DMS53 (cell line): ENCODE data around the gene GABBR2.
"Not testable (repeated sequence)": the region's sequence is repeated elsewhere in the genome, so short reads cannot be mapped to it uniquely, and the experiment has no call there.

Experiments
- DNase-seq: peaks from one replicate; lab custom pipeline; 2025; lab: John Stamatoyannopoulos, UW

Gene GABBR2

DNA sequence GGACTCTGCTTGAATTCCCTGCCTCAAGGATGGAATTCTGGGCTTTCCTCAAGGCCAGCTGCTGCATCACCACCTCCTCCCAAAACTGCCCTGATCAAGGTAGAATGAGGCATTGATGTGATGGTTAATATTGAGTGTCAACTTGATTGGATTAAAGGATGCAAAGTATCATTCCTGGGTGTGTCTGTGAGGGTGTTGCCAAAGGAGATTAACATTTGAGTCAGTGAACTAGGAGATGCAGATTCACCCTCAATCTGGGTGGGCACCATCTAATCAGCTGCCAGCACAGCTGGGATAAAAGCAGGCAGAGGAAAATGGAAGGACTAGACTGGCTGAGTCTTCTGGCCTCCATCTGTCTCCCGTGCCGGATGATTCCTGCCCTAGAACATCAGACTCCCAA lies 23.9 kb downstream of the GABBR2 start:
- DNase-seq: not testable (repeated sequence)

DNA sequence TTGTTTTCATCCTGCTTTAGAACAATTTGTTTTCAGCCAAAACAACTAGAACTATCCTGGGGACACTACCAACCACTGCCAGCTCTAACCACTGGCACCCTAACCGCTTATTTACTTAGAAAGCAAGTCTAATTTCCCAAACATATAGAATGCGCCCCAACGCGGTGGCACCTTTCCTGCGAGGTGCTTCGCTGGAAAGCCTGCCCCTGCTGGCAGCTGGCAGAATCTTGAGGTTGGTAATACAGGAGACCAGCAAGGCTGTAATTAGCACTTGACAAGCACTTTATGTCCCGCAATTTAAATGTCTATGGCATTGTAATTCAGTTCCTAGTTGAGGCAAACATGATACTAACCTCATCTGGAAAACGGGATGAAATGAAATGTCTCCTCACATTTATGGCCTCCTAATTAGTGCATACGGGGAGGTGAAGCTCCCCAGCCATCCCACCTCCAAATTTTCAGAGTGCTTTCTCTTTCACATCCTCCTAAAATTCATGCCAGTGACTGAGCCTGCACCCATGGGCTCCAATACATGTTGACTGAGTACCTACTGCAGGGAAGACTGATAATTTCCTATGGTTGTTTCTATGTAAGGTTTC lies 30.4 kb downstream of the GABBR2 start:
- peak; percentile 5 for DNase-seq

DNA sequence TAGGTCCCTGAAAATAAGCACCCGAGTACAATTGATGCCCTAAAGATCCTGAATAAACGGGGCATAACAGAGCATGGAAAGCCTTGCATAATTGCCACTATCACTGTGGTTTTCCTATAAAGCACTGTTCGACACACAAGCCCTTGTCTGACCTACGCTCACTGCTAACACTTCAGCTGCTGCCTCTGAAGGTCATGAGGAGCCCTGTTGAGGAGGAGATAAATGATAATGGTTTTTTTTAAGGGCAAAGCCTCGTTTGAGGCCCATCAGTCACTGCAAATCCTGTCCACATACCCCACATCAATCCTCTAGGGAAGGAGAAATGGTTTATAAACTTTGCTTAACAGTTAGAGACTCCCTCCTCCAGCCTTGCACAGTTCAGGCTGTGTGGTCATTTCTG lies 35.1 kb downstream of the GABBR2 start:
- no peak for DNase-seq

DNA sequence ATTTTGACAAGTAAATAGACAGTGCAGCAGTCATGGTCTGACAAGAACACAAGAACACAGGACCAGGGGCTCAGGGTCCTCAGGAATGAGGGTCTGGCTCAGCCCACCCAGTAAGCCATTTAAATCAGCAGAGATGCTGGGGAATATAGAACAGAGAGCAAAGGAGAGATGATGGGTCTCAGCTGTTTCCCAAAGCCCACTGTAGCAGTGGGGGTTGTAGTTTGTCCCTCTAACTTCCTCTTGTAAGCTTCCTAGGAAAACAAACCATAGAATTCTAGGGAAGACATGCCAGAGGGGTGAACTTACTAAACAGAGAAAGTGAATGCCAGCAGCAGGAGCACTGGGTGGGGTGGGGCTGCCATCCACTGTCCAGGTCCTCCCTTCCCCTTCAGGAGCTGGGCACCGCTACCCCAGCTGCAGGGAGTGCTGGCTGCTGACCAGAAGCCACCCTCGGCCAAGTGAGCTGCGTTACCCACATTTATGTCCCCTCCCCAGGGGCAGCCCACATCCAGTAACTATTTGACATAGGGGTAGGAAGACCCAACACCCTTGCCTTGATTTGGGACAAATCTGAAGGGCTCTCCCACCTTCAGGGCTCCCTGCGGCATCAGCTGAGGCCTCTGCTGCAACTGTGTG lies 41.6 kb downstream of the GABBR2 start:
- DNase-seq: no peak

DNA sequence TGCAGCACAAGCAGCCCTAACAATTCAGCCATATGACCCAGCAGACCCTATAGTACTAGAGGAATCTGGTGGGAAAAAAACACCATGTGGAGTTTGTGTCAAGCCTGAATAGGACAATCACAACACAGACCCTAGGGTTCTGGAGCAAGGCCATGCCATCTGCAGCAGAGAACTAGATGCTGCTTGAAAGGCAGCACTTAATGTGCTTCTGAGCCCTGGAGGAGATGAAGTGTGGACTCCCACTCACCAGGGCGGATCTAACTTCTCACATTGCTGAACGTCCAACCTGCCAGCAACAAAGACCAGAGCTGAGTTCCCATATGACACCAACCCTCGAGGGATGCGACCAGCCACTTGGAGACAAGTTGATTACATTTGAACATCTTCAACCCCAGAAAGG lies 43.2 kb downstream of the GABBR2 start:
- DNase-seq: no peak

DNA sequence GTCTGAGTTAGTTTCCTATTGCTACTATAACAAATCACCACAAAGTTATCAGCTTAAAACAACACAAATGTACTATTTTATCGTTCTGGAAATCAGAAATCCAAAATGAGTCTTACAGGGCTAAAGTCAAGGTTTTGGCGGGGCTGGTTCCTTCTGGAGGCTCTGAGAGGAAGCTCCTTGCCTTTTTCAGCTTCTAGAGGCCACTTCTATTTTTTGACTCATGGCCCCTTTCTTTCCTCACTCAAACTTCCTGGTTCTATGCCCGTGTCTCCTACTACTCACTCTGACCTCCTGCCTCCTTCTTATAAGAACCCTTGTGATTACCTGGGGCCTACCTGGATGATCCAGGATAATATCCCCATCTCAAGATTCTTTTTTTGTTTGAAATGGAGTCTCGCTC lies 48.2 kb downstream of the GABBR2 start:
- no peak for DNase-seq

DNA sequence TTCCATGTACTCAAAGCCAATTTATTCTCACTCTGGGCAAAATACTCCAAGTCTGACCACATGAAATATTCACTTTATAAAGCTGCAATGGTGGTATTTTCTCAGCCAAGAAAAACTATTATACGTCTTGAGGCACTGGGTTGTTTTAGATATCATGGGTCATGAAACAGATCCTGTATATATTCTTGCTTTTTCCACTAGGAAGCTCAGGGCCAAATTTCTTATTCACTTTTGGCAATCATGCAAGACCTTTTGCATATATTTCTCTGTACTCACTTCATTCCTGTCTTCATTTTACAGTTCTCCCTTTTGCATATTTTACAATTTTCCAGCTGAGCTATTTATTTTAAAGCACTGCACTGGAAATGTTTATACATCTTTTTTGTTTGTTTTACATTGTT lies 49.8 kb downstream of the GABBR2 start:
- DNase-seq: no peak

DNA sequence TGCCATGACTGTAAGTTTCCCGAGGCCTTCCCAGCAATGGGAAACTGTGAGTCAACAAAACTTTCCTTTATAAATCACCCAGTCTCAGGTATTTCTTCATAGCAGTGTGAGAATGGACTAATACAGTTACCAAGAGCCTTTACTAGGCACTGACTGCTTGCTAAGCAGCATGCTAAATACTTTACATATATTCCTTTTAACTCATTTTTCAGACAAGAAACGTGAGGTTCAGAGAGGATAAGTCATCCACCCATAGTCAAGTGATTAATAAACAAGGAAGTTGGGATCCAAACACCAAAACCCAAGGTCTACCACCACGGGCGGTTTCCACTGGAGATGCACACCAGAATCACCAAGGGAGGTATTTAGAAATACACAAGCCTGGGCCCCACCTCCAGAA lies 50.8 kb downstream of the GABBR2 start:
- DNase-seq: peak; percentile 19

DNA sequence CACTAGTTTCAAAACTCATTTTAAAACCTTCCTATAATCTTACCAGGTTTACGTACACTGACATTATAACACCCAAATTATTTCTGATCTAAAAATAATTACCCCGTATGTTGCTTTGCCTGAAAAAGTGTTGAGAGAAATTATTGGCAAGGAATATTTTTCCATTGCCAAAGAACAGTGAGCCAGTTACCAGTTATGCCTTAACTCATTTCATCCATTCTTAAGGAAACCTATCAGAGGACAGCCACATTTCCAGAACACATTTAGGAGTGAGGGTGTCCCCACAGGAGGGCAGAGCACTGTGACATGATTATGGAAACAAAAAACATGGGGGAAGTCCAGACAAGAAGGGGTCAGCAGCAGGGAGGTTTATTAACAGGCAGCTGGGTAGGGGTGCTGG lies 52.2 kb downstream of the GABBR2 start:
- DNase-seq: no peak

DNA sequence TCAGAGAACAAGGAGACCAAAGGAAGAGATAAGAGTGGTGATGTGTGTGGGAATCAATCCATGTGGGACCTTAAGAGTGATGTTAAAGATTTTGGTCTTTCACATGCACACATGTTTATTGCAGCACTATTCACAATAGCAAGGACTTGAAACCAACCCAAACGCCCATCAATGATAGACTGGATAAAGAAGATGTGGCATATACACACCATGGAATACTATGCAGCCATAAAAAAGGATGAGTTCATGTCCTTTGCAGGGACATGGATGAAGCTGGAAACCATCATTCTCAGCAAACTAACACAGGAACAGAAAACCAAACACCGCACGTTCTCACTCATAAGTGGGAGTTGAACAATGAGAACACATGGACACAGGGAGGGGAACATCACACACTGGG lies 53.3 kb downstream of the GABBR2 start:
- DNase-seq: not testable (repeated sequence)

DNA sequence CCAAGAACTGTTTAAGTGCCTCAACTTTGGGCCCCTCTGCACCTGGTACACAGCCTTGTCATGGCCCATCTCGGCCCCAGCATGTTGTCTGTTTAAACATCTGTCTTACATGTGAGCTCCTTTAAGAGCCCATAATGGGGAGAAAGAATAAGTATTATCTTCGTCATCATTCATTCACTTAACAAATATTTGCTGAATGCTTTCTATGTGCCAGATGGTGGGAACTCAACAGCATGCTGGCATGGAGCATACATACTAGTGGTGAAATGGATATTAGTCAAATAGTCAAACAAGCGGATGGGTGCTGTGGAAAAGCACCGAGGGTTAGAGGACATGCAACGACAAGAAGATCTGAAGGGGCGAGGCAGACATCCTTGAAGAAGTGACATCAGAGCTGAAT lies 54.5 kb downstream of the GABBR2 start:
- peak; percentile 95 for DNase-seq

DNA sequence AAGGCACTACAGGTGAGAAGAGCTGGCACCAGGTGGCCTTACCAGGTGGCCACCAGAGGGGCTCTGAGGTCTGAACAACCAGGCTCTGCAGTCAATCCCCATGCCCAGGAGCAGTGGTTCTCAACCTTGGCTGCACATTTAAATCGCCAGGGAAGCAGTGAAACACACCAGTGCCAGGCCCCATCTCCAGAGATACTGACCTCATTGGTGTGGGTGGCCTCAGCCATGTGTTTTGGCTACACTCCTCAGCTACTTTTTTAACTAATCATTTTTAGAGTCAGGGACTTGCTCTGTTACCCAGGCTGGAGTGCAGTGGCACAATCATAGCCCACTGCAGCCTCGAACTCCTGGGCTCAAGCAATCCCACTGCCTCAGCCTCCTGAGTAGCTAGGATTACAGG lies 56.0 kb downstream of the GABBR2 start:
- DNase-seq: peak; percentile 11

DNA sequence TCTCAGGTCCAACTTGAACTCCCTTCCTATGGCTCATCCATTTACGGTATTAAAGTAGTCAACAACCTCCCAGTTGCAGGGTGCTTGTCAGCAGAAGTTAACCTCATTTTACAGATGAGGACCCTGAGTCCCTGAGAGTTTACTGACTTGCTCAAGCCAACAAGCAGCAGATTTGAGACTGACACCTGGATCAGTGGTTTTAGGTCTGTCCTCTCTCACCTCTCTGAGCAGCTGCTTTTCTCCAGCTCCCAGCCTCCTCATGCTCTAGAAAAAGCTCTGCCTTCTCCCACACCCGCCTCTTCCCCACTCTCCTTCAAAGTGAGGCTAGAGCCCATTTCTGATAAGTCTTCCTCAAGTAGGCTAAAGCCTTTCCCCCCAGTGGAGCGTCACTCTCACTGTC lies 56.4 kb downstream of the GABBR2 start:
- peak; percentile 6 for DNase-seq

DNA sequence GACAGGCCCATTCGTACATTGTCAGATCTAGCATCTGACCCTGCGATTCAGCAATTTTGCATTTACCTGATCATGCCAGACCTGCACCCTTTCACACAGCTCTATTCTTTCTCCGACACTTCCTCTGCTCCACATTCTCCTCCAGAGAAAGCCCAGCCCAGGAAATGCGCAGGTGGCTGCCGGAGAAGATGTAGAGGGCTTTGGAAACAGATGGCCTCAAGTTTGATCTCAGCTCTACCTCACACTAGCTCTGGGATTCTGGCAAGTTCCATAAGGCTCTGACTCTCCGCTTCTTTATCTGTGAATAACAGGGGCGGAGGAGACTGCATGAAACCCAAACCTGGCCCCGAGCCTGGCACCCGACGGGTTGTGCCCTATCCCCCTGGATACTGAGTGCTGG lies 61.5 kb downstream of the GABBR2 start:
- no peak for DNase-seq

DNA sequence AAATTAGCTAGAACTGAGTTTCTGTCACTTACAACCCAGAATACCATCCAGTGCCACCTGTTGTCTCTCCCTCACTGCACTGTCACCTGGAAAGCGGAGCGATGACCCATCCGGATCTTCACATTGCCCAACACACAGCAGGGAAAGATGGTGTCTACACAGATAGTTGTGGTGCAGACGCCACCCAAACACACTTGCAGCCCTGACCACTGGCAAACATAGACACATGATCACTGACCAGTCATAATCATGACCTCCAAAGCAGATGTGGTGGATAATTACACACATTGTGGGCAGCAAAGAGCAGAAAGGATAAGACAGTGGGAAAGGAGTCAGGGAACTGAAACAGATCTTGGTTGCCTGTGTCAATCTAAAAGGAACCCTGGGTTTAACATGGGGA lies 64.7 kb downstream of the GABBR2 start:
- no peak for DNase-seq

DNA sequence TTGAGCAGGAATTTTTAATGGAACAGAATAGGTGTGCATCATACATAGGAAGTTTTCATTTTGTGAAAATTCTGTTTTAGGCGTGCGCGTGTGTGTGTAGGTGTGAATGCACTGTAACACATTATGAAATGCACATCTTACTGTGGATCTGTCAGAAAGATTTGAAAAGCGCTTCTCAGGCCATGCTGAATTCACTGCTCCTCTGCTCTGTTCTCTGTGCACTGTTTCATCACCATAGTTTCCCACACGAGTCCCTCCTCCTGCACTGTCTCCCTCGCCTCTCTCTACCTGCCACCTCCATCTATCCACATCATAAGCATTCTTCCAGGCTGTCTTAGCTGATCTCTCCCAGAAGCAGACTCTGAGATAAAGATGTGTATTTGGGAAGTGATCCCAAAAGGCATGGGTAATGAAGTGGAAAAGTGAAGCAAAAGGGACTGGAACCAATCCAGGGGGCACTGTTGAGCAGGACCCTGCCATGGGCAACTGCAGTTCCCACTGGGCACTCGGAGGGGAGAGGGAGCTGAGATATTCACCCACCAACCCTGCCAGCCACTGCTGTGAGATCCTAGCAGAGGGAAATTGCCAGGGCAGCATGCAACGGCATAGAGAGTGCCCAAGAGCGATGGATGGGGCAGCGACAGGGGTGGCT lies 65.9 kb downstream of the GABBR2 start:
- DNase-seq: no peak

DNA sequence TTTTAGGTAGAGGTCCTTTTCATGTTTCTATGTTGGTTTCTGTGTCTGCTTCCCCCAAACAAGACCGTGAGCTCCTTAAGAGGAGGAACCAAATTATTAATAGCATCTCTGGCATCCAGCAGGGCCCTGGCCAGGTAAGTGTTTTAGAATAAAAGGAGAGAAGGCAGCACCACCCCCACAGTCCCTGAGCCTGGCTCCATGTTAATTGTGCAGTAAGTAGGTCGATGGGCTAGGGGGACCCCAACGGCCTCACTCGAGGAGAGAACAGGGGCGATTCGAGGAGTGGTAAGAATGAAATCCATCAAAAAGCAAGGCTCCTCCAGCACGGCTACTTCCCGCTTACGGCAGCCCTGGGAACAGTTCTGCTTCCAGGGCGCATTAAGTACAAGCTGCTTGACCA lies 67.0 kb downstream of the GABBR2 start:
- DNase-seq: no peak

DNA sequence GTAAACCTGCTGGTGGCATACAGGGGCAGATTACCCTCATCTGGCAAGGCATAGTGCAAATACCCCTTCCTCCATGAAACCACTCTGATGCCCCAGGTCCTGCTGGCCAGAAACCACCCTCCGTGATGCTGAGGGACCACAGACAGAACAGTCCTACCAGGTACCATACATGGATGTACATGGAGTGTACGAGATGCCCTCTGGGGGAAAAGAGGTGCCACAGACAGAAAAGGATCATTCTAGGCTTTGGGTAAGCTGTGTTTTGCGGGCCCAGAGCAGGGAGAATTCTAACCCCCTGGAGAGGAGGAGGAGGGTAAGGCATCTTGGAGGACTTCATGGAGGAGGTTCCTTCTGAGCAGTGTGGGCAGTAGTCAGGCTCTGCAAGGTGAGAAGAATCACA lies 68.3 kb downstream of the GABBR2 start:
- DNase-seq: no peak

DNA sequence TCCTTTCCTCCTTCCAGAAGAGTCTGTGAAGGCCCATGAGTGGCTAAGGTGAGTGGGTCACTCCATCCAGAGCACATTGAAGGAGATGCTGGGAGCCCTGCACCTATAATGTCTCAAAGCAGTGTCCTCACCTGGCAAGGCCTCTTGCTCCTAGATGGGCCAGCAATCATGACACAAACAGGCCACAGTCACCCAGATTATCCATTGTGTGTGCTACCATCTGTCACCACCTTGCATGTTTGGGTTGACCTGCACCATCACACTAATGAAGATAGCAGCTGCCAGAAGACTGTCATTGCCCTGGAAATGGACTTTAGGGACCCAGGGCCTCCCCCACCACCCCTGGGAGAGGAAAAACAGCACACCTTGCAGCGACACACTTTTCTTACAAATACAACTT lies 69.6 kb downstream of the GABBR2 start:
- DNase-seq: no peak

DNA sequence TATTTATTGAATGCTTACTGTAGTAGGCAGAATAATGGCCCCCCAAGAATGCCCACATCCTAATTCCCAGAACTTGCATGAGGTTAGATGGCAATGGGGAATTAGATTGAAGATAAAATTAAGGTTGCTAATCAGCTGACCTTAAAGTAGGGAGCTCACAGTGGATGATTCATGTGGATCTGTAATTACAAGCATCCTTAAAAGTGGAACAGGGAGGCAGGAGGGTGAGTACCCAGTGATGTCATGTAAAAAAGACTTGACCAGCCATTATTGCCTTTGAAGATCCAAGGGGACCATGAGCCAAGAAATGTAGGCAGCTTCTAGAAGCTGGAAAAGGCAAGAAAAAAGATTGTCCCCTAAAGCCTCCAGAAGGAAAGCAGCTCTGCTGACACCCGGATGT lies 71.4 kb downstream of the GABBR2 start:
- no peak for DNase-seq

DNA sequence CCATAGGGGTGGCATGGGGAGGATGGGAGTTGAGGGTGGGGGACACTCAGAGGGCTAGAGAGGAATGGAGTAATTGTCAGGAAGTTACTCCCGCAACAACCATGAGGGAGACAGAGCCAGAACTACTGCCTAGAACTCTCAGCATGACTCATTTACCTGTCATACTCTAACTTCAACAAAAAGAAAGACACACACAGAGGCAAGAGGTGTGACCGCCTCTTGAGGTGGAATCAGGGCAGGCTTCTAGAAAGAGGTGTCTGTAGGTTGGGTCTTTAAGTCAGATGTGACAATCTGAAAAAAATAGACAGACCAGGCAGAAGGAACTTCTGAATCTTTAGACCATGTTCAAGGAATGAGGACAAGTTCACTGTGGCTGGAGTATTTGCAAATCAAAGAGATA lies 73.4 kb downstream of the GABBR2 start:
- peak; percentile 15 for DNase-seq

DNA sequence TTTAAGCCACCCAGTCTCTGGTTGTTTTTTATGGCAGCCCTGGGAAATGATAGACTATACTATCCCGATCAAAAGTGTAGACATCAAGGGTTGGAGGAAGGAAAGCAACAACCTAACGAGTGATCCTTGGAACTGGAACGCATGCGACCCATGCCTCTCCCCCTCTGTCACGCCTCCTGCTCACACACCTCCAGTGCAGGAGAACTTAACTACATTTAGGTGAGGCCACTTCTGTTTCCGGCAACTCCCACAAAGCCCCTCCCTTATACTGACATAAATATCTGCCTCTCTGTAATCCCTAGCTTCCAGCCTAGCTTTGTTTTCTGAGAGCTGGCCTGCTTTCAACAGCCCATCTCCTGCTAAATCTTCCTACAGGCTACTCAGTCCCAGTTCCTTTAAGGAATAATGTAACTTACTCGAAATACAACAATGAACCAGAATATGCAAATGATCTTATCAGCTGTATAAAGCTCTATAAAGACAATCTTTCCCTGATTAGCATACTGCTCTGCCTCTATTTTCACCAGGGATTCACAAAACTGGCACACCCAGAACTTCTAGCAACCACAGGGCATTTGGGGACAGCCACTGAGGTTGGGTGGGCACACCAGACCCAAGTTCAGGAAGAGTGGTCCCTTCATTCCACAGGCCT lies 73.9 kb downstream of the GABBR2 start:
- DNase-seq: no peak

DNA sequence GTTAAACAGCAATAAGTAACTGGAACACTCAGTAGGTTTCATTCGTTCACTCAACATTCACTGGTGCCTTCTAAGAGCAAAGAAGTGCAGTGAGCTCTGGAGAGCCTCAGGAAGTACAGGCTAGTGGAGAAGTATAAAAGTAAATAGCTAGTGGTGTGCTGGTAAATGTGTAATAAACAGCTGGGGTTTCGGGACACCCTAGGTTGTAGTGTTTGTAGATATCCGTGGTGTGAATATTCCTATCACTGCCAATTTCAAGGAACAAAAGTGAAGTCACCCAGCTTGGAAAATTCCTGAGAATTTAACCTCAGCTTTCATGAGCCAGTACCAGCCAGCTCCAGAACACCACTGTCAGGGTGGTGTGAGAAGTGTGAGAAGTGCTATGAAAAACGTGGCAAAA lies 75.9 kb downstream of the GABBR2 start:
- no peak for DNase-seq
